ENCODE results near the gene LRRC7. TPM values are rescaled to one million over a fixed set of nuclear protein-coding genes. Genes with fewer than 3 reads are reported as not detected.
"Not testable (repeated sequence)": the region's sequence is repeated elsewhere in the genome, so short reads cannot be mapped to it uniquely, and the experiment has no call there.

The LRRC7 gene
- total RNA-seq, 1 experiment from 2014 or later = not detected

GRCh38 chr1:69710484-69711189, 142.9 kb downstream of the LRRC7 start:
- ChIA-PET CTCF (no interaction called here), POLR2A (no interaction called here)
- no TSS peak for BruUV-seq (replicated peaks)
- H3K4me1 ChIP-seq (ENCODE audit: control insufficient read depth, insufficient read depth, low read length) = no peaks in the 10 kb centered on the region
- H3K27me3 ChIP-seq (ENCODE audit: control insufficient read depth, insufficient read depth, low read length) = no peaks in the 10 kb centered on the region
- no peaks in the 10 kb centered on the region for H3K9me3 ChIP-seq (ENCODE audit: control insufficient read depth, insufficient read depth, low read depth, low read length)
- intact Hi-C loops (cut with micrococcal nuclease; ENCODE audit: unreplicated experiment) (no loop called here), in situ Hi-C loops (cut with HindIII; ENCODE audit: low pct_unique_long_range_greater_than_20kb, low sequenced_read_pairs) (no loop called here)
- no peak overlapping the region for H3K27ac ChIP-seq (ENCODE audit: low read length)
- DNase-seq (ENCODE audit: low read depth, low spot score) (no peak), ATAC-seq (no peak)
- H3K36me3 ChIP-seq (ENCODE audit: control insufficient read depth, insufficient read depth, low read length) = no peaks in the 10 kb centered on the region
- H3K4me3 ChIP-seq (ENCODE audit: low read depth in 2 of 2, low read length in 2 of 2) = no peak overlapping the region
- no peak for TF ChIP-seq REST (IDR thresholded peaks at IDR 0.05; ENCODE audit: insufficient read depth in 1 of 2, low read depth in 2 of 2, low read length in 1 of 2)
- TF ChIP-seq CTCF (IDR thresholded peaks at IDR 0.05) = no peak
- no peak for TF ChIP-seq SIN3A (IDR thresholded peaks at IDR 0.05; ENCODE audit: borderline replicate concordance, insufficient read depth, low read depth, low read length)
- TF ChIP-seq TCF7L2 (IDR thresholded peaks at IDR 0.05; ENCODE audit: low read depth, low read length) = no peak
- TF ChIP-seq POLR2AphosphoS5 (IDR thresholded peaks at IDR 0.05; ENCODE audit: low read depth, low read length) = no peak

GRCh38 chr1:69711190-69711930, 143.6 kb downstream of the LRRC7 start:
- Histone ChIP-seq H3K4me3 (ENCODE audit: low read depth in 2 of 2, low read length in 2 of 2) (no peak overlapping the region), H3K36me3 (ENCODE audit: control insufficient read depth, insufficient read depth, low read length) (no peaks in the 10 kb centered on the region), H3K9me3 (ENCODE audit: control insufficient read depth, insufficient read depth, low read depth, low read length) (no peaks in the 10 kb centered on the region), H3K4me1 (ENCODE audit: control insufficient read depth, insufficient read depth, low read length) (no peaks in the 10 kb centered on the region), H3K27ac (ENCODE audit: low read length) (no peak overlapping the region), H3K27me3 (ENCODE audit: control insufficient read depth, insufficient read depth, low read length) (no peaks in the 10 kb centered on the region)
- TF ChIP-seq TCF7L2 (IDR thresholded peaks at IDR 0.05; ENCODE audit: low read depth, low read length) = no peak
- no peak for TF ChIP-seq REST (IDR thresholded peaks at IDR 0.05; ENCODE audit: insufficient read depth in 1 of 2, low read depth in 2 of 2, low read length in 1 of 2)
- no peak for TF ChIP-seq POLR2AphosphoS5 (IDR thresholded peaks at IDR 0.05; ENCODE audit: low read depth, low read length)
- TF ChIP-seq CTCF (IDR thresholded peaks at IDR 0.05) = no peak
- TF ChIP-seq SIN3A (IDR thresholded peaks at IDR 0.05; ENCODE audit: borderline replicate concordance, insufficient read depth, low read depth, low read length) = no peak
- POLR2A ChIA-PET = no interaction called here
- in situ Hi-C loops (cut with HindIII; ENCODE audit: low pct_unique_long_range_greater_than_20kb, low sequenced_read_pairs) = no loop called here
- intact Hi-C loops (cut with micrococcal nuclease; ENCODE audit: unreplicated experiment) = no loop called here
- no peak for DNase-seq (ENCODE audit: low read depth, low spot score)
- BruUV-seq (replicated peaks) = no TSS peak
- CTCF ChIA-PET = no interaction called here
- ATAC-seq = no peak

GRCh38 chr1:69717834-69718233, 150.1 kb downstream of the LRRC7 start:
- CTCF ChIA-PET; POLR2A ChIA-PET; H3K4me1 ChIP-seq (ENCODE audit: control insufficient read depth, insufficient read depth, low read length); H3K36me3 ChIP-seq (ENCODE audit: control insufficient read depth, insufficient read depth, low read length); H3K27ac ChIP-seq (ENCODE audit: low read length); ATAC-seq; H3K9me3 ChIP-seq (ENCODE audit: control insufficient read depth, insufficient read depth, low read depth, low read length); DNase-seq (ENCODE audit: low read depth, low spot score); in situ Hi-C loops (cut with HindIII; ENCODE audit: low pct_unique_long_range_greater_than_20kb, low sequenced_read_pairs); BruUV-seq (replicated peaks); H3K27me3 ChIP-seq (ENCODE audit: control insufficient read depth, insufficient read depth, low read length); intact Hi-C loops (cut with micrococcal nuclease; ENCODE audit: unreplicated experiment); H3K4me3 ChIP-seq (ENCODE audit: low read depth in 2 of 2, low read length in 2 of 2): not testable (repeated sequence)

All from Panc1 (cell line).